ENCODE data around the gene TFAP2D. TPM values are rescaled to one million over a fixed set of nuclear protein-coding genes. Genes with fewer than 3 reads are reported as not detected.

TFAP2D gene
- not detected for total RNA-seq

DNA sequence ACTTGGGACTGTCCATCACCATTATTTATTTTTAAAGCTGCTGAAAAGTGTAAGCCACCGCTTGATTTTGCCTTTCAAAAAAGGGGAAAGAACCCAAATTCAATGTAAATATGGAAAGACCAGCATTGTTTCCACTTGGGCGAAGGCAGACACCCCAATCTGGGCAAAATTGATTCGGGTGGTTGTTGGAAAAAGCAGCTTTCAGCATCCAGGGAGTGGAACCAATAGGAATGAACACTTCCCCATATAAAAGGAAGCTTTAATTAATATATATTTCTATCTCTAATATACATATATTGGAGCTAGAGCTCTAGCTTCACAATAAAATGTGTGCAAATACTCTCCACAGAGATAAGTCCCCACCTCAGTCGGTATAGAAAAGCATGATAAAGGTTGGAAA is at the start of gene TFAP2D:
TFAP2D (plus strand) TSS at position 301 of the 400 bp plus-strand sequence. CDS start 530 bp downstream, outside the sequence.
- DNase-seq: no peak
- no peak within 1 kb of the TSS for H3K27ac Mint-ChIP-seq

DNA sequence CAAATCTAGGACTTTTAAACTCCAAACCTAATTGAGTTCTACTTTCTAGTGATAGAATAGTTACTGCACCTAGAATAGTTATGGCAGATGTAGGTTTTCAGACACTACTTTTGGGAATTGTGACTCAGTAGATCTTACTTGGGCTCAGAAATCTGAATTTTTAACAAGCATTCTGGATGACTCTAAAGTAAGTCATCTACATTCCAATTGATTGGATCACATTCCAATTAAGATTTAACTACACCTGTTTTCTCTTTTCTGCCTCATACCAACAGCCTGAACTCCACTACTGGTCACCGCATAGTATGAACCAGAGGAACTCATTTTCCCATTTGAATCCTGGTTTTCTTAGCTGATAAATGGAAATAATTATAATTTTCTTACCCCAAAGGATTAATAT is 49.5 kb upstream of the TFAP2D start:
- Mint-ChIP-seq H3K4me3 (no peak overlapping the region), H3K9me3 (peaks cover under 1% of the 10 kb centered on the region), H3K27ac (no peak overlapping the region), H3K4me1 (no peaks in the 10 kb centered on the region), H3K27me3 (no peaks in the 10 kb centered on the region), H3K36me3 (ENCODE audit: low read depth) (no peaks in the 10 kb centered on the region)
- DNase-seq: no peak
- ChIA-PET POLR2A (no interaction called here), CTCF (no interaction called here)

More for the DNA sequence above, at the start of gene TFAP2D:
- H3K36me3 Mint-ChIP-seq (ENCODE audit: low read depth): peaks cover 9% of the 10 kb centered on the region
- no peak within 1 kb of the TSS for H3K4me3 Mint-ChIP-seq
- ChIA-PET POLR2A (no interaction called here), CTCF (no interaction called here)
- H3K27me3 Mint-ChIP-seq: peaks cover 62% of the 10 kb centered on the region
- no peaks in the 10 kb centered on the region for H3K4me1 Mint-ChIP-seq
- peaks cover 4% of the 10 kb centered on the region for H3K9me3 Mint-ChIP-seq

DNA sequence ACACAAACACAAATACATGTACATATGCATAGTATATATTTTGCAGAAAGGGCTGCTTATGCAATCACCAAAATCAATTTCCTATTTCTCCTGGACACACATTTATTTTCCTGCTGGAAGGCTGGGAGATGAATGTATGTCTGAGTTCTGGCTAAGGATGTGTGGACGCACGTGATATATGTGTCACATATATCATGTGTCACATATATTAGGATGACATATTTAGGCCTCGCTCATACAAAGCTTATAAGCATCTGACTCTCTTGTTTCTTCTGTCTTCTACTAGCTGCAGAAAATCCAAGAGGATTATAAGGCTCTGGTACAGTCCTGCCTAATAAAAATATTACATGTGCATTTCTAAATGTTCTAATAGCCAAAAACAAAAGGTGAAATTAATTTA is 47.2 kb upstream of the TFAP2D start:
- H3K27me3 Mint-ChIP-seq: no peaks in the 10 kb centered on the region
- ChIA-PET POLR2A (no interaction called here), CTCF (no interaction called here)
- no peak overlapping the region for H3K27ac Mint-ChIP-seq
- H3K9me3 Mint-ChIP-seq: no peaks in the 10 kb centered on the region
- no peak overlapping the region for H3K4me3 Mint-ChIP-seq
- DNase-seq: no peak
- H3K4me1 Mint-ChIP-seq: no peaks in the 10 kb centered on the region
- no peaks in the 10 kb centered on the region for H3K36me3 Mint-ChIP-seq (ENCODE audit: low read depth)

DNA sequence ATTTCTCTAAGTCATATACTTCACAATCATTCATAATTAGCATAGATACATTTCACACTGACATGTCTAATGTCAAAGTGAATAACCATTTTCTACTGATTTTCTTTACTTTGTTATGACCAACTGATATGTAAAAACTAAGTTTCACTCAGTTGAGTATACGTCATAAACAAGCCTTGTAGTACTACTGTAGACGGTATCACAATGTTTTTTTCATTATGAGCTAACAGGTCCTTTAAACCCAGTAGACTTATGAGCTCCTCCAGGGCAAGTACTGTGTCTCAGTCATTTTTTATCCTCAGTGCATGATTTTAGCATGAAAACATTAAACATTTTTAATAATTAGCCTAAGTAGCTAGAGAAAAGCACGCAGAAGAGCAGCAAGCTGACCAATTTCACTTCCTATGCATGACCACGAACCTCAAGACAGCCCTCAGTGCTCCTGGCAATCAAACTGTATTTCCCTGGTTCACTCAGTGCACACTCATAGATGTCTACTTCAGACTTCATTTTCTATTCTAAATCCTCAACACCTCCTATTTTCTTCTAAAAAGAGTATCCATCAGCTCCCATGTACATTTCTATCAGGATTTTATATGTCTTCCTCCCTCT is 32.0 kb upstream of the TFAP2D start:
- Mint-ChIP-seq H3K4me3 (no peak overlapping the region), H3K4me1 (no peaks in the 10 kb centered on the region), H3K9me3 (no peaks in the 10 kb centered on the region), H3K36me3 (ENCODE audit: low read depth) (no peaks in the 10 kb centered on the region), H3K27ac (no peak overlapping the region), H3K27me3 (no peaks in the 10 kb centered on the region)
- DNase-seq: no peak
- CTCF ChIA-PET: no interaction called here
- POLR2A ChIA-PET: no interaction called here

DNA sequence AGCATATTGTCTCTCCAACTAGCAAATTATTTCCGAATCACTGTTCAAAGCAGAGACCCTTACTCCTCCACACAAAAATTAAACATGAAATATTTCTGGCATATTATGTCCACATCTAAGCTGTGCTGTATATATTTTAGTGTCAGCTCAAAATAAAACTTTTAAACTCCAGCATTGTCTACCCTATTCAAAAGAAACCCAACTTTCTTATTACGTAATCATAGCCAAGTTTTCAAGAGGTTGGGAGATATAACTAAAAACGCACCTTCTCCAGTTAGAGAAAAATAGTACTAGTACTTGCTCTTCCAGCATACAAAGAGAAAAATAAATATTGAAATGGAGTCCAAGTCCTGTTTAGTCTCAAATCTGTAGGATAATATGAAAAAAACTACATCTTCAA is 24.1 kb upstream of the TFAP2D start:
- no peak overlapping the region for H3K4me3 Mint-ChIP-seq
- no peaks in the 10 kb centered on the region for H3K9me3 Mint-ChIP-seq
- POLR2A ChIA-PET: no interaction called here
- H3K4me1 Mint-ChIP-seq: no peaks in the 10 kb centered on the region
- CTCF ChIA-PET: no interaction called here
- H3K36me3 Mint-ChIP-seq (ENCODE audit: low read depth): no peaks in the 10 kb centered on the region
- no peak overlapping the region for H3K27ac Mint-ChIP-seq
- no peaks in the 10 kb centered on the region for H3K27me3 Mint-ChIP-seq
- no peak for DNase-seq

DNA sequence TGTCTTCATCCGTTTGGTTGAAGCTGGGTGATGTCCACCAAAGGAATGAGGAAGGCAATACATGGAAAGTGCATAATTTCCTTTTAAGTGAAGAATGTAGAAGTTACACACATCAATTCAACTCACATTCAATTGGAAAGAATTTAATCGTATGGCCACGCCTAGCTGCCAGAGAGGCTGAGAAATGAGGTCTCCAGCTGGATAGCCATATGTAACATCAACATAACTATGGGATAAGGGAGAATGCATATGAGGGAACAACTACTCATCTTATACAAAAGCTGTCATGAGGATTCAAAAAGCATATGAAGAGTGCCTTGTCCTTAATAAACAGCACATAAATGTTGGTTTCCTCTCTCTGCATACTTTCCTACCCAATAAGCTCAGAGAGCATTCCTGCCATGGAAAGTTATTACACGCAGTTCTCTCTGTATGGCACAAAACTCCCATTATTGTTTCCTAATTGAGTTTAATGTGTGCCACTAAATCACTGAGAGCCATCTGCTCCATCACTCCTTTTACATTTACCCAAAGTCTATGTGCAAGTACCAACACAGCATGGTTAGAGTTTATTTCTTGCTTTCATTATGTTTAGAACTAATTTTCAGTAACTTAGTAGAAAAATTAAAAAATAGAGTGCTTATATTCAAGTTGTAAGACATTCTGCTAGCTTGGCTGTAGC is 21.4 kb upstream of the TFAP2D start:
- no peak for DNase-seq
- no peaks in the 10 kb centered on the region for H3K36me3 Mint-ChIP-seq (ENCODE audit: low read depth)
- no peaks in the 10 kb centered on the region for H3K9me3 Mint-ChIP-seq
- H3K4me3 Mint-ChIP-seq: no peak overlapping the region
- H3K27ac Mint-ChIP-seq: no peak overlapping the region
- H3K27me3 Mint-ChIP-seq: no peaks in the 10 kb centered on the region
- ChIA-PET POLR2A (no interaction called here), CTCF (no interaction called here)
- H3K4me1 Mint-ChIP-seq: no peaks in the 10 kb centered on the region

DNA sequence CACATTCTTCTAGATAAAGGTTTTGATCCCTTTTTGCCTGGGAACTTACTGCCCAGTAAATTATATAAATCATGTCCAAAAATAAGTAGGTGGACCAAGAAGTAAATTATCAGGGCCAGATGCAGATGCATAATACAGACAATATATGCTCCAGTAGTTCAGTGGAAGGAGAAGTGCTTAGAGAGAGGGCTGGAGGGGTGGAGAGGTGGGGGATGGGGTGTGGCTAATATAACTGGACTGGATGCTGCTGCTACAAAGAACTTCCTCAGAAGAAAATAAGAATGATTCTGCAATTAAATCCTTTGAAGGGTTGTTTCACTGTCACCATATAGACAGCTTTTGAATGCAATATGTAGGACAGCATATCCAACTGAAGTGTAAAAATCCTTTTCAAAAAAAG is 14.8 kb upstream of the TFAP2D start:
- DNase-seq: no peak
- CTCF ChIA-PET: no interaction called here
- no peaks in the 10 kb centered on the region for H3K9me3 Mint-ChIP-seq
- no peaks in the 10 kb centered on the region for H3K4me1 Mint-ChIP-seq
- H3K4me3 Mint-ChIP-seq: no peak overlapping the region
- POLR2A ChIA-PET: no interaction called here
- no peak overlapping the region for H3K27ac Mint-ChIP-seq
- H3K27me3 Mint-ChIP-seq: no peaks in the 10 kb centered on the region
- no peaks in the 10 kb centered on the region for H3K36me3 Mint-ChIP-seq (ENCODE audit: low read depth)

DNA sequence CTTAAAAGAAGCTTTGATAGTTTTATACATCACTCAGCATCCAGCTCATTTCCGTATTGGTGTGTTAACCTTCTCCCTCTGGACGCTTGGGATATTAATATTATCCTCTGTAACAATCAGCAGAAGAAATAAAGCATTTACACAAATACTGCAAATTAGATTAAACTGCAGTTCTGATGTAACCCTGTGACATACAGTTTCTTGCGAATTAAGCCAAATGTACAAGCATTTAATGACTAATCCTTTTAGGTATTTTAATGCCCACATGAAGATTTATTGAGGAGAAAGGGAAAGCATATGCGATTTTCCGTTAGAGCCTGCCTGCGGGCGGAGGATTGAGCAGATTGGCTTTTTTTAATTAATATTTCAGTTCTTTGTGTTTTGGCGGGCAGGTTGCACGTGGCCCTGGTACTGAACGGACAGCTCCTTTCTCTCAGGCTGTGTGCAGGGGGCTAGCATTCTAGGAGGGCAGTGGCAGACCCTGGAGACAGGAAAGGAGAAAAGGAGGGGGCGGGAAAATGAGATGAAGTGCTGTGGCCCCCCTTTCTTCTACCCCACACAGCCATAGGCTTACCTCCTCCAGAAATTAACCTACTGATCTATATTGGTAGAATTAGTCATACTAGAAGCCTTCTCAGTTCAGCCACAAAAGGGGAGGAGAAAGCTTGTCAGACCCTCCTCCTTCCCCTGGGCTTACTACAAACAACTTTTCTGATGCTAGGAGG is 14.1 kb upstream of the TFAP2D start:
- Mint-ChIP-seq H3K36me3 (ENCODE audit: low read depth) (no peaks in the 10 kb centered on the region), H3K9me3 (no peaks in the 10 kb centered on the region), H3K27me3 (no peaks in the 10 kb centered on the region), H3K4me1 (no peaks in the 10 kb centered on the region), H3K27ac (no peak overlapping the region), H3K4me3 (no peak overlapping the region)
- CTCF ChIA-PET: no interaction called here
- no peak for DNase-seq
- POLR2A ChIA-PET: no interaction called here

DNA sequence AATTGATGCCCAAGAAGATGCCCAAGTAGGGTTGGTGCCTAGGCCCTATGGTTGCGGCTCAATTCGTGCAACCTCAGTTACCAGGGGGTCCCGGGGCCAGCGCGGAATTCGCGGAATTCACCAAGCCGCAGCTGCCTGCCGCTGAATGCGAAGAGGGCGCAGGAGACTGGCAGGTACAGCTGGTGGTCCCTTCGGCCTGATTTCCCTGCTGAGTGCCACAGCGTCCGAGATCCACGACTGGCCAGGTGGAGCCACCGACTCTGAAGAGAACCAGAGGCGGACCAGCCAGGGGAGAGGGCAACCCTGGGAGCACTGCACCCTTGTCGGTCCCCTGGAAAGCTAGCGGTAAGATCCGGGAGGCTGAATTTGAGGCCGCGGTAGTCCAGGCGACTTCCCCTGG is 6.8 kb upstream of the TFAP2D start:
- no peaks in the 10 kb centered on the region for H3K36me3 Mint-ChIP-seq (ENCODE audit: low read depth)
- no peak for DNase-seq
- ChIA-PET CTCF (no interaction called here), POLR2A (no interaction called here)
- no peak overlapping the region for H3K4me3 Mint-ChIP-seq
- peaks cover 33% of the 10 kb centered on the region for H3K27me3 Mint-ChIP-seq
- H3K4me1 Mint-ChIP-seq: no peaks in the 10 kb centered on the region
- no peak overlapping the region for H3K27ac Mint-ChIP-seq
- no peaks in the 10 kb centered on the region for H3K9me3 Mint-ChIP-seq

DNA sequence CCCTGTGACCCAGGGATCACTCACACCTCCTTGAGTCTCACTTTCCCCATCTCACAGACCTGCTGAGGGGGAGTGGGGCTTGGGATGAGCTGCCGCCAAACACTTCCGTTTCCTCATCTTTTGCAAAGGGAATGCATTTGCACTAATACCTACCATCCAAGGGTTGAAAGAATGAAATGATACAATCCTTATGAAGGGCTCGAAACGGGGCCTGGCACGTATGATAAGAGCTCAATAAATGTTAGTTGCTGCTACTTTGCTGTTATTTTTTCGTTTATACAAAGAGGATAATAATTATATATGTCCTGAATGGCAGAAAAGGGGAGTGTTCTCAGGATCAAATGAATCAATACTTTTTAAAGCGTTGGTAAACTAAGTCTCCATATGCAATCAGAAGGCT is 6.1 kb upstream of the TFAP2D start:
- no peaks in the 10 kb centered on the region for H3K36me3 Mint-ChIP-seq (ENCODE audit: low read depth)
- H3K27ac Mint-ChIP-seq: no peak overlapping the region
- DNase-seq: no peak
- ChIA-PET CTCF (no interaction called here), POLR2A (no interaction called here)
- no peaks in the 10 kb centered on the region for H3K9me3 Mint-ChIP-seq
- H3K27me3 Mint-ChIP-seq: peaks cover 35% of the 10 kb centered on the region
- no peak overlapping the region for H3K4me3 Mint-ChIP-seq
- no peaks in the 10 kb centered on the region for H3K4me1 Mint-ChIP-seq

DNA sequence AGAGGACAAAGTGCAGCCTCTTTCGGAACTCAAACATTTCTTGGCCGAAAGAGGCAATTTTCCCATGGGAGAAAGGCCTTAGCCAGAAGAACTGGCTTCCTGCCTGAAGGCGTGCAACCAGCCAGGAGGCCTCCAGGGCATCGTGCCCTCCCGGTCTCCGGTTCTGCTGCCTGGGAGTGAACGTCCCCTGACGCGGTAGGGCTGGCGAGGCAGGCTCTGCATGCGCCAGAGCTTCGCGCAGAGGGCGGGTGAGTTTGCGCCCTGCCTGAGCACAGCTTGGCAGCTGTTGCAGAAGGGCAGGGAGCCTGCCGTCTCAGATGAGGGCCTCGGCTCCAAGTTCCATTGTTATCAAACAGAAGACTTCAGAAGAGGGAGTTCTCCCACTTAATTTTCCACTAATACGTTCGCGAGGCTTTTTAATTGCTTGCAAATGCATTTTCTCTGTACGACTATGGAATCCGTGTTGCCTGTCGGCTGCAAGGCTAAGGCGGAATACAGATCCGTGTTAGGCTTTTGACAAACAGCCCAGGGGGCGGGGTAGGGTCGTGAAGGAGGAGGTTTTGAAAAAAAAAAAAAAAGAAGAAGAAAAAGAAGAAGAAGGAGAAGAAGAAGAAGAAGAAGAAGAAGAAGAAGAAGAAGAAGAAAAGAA is 5.5 kb upstream of the TFAP2D start:
- Mint-ChIP-seq H3K27ac (no peak overlapping the region), H3K27me3 (peaks cover 38% of the 10 kb centered on the region), H3K9me3 (no peaks in the 10 kb centered on the region), H3K36me3 (ENCODE audit: low read depth) (no peaks in the 10 kb centered on the region), H3K4me1 (no peaks in the 10 kb centered on the region), H3K4me3 (no peak overlapping the region)
- ChIA-PET CTCF (no interaction called here), POLR2A (no interaction called here)
- DNase-seq: no peak

DNA sequence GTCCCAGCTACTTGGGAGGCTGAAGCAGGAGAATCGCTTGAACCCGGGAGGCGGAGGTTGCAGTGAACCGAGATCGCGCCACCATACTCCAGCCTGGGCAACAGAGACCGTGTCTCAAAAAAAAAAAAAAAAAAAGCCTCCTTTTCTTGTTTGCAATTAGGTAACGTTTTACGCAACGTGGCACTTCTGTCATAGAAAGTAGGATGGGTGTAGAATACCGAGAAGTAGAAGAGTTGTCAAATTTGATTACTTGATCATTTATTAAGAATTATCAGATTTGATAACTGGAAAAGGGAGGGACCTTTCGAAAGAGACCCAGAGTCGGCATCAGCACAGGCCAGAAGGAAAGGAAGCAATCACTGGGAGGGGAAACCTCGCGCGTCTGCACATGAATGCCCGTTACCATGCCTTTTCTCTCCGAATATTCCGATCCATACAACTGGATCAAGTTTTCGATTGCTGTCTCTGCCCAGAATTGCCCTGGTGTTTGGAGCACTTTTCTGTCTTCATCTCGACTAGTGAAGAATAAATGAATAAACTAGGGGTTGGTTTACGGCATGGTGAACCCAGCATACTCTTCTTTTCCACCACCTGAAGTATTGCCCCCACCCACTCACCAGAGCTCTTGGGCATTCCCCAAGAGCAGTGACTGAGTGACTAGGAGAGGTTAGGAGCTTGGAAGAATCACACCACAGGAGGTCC is 4.5 kb upstream of the TFAP2D start:
- ChIA-PET CTCF (no interaction called here), POLR2A (no interaction called here)
- no peak overlapping the region for H3K4me3 Mint-ChIP-seq
- DNase-seq: no peak
- no peaks in the 10 kb centered on the region for H3K9me3 Mint-ChIP-seq
- no peaks in the 10 kb centered on the region for H3K36me3 Mint-ChIP-seq (ENCODE audit: low read depth)
- no peak overlapping the region for H3K27ac Mint-ChIP-seq
- no peaks in the 10 kb centered on the region for H3K4me1 Mint-ChIP-seq
- H3K27me3 Mint-ChIP-seq: peaks cover 42% of the 10 kb centered on the region

DNA sequence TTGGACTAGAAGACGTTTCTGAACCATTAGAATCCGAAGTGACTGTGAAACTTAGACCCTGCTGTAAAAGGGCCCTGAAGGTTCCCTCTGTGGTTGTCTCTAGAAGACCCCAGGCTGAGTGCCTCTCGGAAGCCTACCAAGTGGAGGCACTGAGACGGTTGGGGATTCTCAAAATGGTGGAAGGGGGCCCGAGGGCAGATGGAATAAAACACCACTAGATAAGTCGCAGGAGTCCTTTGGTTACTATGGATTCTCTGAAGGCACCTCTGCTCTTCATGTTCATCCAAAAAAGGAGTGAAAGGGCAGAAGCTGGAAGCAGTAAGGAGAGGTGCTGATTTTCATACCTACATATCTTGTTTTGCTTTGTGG is 4.0 kb upstream of the TFAP2D start:
- Mint-ChIP-seq H3K27ac (no peak overlapping the region), H3K27me3 (peaks cover 48% of the 10 kb centered on the region), H3K4me1 (no peaks in the 10 kb centered on the region), H3K9me3 (no peaks in the 10 kb centered on the region), H3K36me3 (ENCODE audit: low read depth) (peaks cover 3% of the 10 kb centered on the region), H3K4me3 (no peak overlapping the region)
- no peak for DNase-seq
- POLR2A ChIA-PET: no interaction called here
- CTCF ChIA-PET: no interaction called here

All from activated CD4-positive, alpha-beta memory T cell treated with anti-CD3 and anti-CD28 coated beads, Interleukin-2, amount 10 ng/mL, durations not matched to agents 7 days and 5 days (primary cell).